VCaP (cell line): ENCODE data around the gene CR1.
"Not testable (repeated sequence)": the region's sequence is repeated elsewhere in the genome, so short reads cannot be mapped to it uniquely, and the experiment has no call there.

ENCODE experiments used
- H3K27ac ChIP-seq: fragments of 450-650 bp; 2 replicates; pipeline ENCODE4 v1.5.1; 2017
- TF ChIP-seq, protein P1 (sequence below): fragments of 450-650 bp; conservative IDR thresholded peaks from 2 replicates; pipeline ENCODE4 v1.5.1; 2017; ENCODE audit warnings: mild to moderate bottlenecking, moderate library complexity

Gene CR1

DNA sequence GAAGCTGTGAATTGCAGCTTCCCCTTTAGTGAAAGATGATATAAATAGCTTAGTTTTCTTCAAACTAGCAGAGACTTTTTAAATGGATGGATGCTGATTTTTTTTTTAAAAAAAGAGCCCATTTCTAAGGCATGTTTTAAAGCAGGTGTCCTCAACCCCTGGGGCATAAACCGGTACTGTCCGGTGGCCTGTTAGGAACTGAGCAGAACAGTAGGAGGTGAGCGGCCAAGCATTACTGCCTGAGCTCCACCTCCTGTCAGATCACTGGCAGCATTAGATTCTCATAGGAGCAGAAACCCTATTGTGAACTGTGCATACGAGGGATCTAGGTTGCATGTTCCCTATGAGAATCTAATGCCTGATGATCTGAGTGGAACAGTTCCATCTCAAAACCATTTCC, 180.2 kb downstream of the CR1 start:
- TF ChIP-seq, protein P1, sequence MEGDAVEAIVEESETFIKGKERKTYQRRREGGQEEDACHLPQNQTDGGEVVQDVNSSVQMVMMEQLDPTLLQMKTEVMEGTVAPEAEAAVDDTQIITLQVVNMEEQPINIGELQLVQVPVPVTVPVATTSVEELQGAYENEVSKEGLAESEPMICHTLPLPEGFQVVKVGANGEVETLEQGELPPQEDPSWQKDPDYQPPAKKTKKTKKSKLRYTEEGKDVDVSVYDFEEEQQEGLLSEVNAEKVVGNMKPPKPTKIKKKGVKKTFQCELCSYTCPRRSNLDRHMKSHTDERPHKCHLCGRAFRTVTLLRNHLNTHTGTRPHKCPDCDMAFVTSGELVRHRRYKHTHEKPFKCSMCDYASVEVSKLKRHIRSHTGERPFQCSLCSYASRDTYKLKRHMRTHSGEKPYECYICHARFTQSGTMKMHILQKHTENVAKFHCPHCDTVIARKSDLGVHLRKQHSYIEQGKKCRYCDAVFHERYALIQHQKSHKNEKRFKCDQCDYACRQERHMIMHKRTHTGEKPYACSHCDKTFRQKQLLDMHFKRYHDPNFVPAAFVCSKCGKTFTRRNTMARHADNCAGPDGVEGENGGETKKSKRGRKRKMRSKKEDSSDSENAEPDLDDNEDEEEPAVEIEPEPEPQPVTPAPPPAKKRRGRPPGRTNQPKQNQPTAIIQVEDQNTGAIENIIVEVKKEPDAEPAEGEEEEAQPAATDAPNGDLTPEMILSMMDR, result no peak
- H3K27ac ChIP-seq, result no peak overlapping the region

DNA sequence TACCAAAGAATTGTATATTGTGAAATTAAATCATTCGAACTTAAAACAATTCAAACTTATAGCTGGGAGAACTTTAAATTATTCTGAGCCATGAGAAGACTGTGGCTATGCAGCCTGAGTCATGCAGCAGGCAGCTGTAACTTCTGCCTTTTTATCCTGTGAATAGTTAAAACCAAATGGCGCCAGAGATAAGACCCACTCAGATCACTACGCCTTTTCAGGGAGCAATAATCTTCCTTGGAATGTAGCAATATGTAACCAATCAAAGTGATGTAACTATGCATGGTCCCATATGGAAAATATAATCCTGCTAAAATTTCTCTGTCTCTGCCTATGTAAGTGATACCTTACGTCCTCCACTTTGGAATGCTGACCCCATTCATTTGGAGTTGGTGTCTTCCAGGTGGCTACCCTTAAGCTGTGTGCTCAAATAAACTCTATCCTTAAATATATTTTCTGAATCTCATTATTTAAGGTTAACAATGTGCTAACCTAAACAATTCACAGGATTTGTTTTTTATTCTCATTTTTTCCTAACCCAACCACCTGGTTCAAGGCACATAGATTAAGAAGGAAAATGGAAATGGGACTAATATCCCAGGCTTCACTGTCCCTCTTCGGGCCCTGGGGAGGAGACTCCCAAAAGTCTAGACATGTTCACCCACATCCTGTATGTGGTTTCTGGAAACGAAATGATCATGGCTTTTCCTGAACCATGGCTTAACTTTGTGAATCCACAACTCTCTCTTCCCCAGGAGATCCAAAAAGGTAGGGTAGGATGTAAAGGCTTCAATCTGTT, 184.8 kb downstream of the CR1 start:
- H3K27ac ChIP-seq, result not testable (repeated sequence)

DNA sequence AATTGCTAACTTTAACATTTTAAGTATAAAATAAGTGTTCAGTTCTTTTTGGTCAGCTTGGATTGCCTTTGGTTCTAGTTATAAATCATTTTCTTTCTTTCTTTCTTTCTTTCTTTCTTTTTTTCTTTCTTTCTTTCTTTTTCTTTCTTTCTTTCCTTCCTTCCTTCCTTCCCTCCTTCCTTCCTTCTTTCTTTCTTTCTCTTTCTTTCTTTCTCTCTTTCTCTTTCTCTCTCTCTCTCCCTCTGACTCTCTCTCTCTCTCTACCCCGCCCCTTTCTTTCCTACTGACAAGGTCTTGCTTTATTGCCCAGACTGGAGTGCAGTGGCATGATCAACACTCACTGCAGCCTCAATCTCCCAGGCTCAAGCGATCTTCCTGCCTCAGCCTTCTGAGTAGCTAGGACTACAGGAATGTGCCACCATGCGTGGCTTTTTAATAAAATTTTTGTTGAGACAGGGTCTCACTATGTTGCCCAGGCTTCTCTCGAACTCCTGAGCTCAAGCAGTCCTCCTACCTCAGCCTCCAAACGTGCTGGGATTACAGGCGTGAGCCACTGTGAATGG, 187.0 kb downstream of the CR1 start:
- not testable (repeated sequence) for H3K27ac ChIP-seq

DNA sequence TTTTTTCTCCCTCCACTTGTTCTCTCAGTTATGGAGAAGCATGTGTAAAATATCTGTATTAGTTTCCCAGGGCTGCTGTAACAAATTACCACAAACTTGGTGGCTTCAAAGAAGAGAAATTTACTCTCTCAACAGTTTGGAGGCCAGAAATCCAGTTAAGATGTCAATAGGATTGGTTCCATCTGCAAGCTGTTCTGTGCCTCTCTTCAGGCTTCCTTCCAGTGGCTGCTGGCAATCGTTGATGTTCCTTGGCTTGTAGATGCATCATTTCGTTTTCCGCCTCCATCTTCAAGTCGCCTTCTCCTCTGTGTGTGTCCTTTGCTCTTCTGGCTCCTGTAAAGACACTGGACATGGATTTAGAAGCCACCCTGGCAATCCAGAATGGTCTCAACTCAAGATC, 194.6 kb downstream of the CR1 start:
- not testable (repeated sequence) for H3K27ac ChIP-seq

DNA sequence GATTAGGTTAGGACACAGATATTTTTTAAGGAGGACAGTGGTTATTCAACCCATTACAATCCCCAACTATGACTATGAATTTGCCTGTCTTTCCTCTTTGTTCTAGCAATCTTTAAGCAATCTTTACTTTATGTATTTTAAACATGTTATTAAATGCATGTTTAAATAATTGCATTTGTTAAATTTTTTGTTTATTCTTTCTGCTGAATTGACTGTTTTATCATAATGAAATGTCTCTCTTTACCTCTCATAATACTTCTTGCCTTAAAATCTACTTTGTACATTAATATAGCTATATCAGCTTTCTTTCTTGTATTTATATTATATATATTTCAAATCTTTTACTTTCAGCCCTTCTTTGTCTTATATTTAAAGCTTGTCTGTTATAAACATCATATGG, 195.1 kb downstream of the CR1 start:
- TF ChIP-seq, protein P1, result no peak

More for the DNA sequence above, 195.1 kb downstream of the CR1 start:
- H3K27ac ChIP-seq, result no peak overlapping the region
